Endothelial cell (in vitro differentiated cells): Measurements from ENCODE around the gene AFAP1L1. TPM values are rescaled to one million over a fixed set of nuclear protein-coding genes. Genes with fewer than 3 reads are reported as not detected.

Experiments
- DNase-seq: peaks from one replicate; pipeline ENCODE4 v3.0.0; 2021; ENCODE audit warnings: low spot score
- H3K27ac Mint-ChIP-seq: one replicate; pipeline ENCODE4 v1.8.0; 2021; ENCODE audit warnings: mixed read lengths, inconsistent platforms; ENCODE audit not compliant: unreplicated experiment
- H3K27me3 Mint-ChIP-seq: one replicate; pipeline ENCODE4 v1.8.0; 2021; ENCODE audit warnings: mild to moderate bottlenecking, moderate library complexity, mixed read lengths, inconsistent platforms; ENCODE audit not compliant: unreplicated experiment
- H3K36me3 Mint-ChIP-seq: one replicate; pipeline ENCODE4 v1.8.0; 2021; ENCODE audit warnings: mild to moderate bottlenecking, low read depth, mixed read lengths, inconsistent platforms; ENCODE audit not compliant: unreplicated experiment
- H3K4me1 Mint-ChIP-seq: one replicate; pipeline ENCODE4 v1.8.0; 2021; ENCODE audit warnings: mild to moderate bottlenecking, mixed read lengths, inconsistent platforms; ENCODE audit not compliant: unreplicated experiment
- H3K4me3 Mint-ChIP-seq: one replicate; pipeline ENCODE4 v1.8.0; 2021; ENCODE audit warnings: mild to moderate bottlenecking, mixed read lengths, inconsistent platforms; ENCODE audit not compliant: unreplicated experiment
- H3K9me3 Mint-ChIP-seq: one replicate; pipeline ENCODE4 v1.8.0; 2021; ENCODE audit warnings: mixed read lengths, inconsistent platforms; ENCODE audit not compliant: unreplicated experiment
- CTCF ChIP-seq: fragments of 200-600 bp; sonication (generic); IDR thresholded peaks from one replicate; pipeline ENCODE4 v1.5.0; 2021; ENCODE audit warnings: antibody characterized with exemption; ENCODE audit not compliant: unreplicated experiment
- total RNA-seq: library from RNA; stranded (reverse); fragmentation: NEBNext Ultra II Directional; extraction: Animal tissue kit (Norgen Biotek cat#: 25700); gene quantifications from one replicate; pipeline ENCODE4 v1.2.1, GENCODE V29; 2021; ENCODE audit not compliant: unreplicated experiment

Gene AFAP1L1
- total RNA-seq, 1 donor from 2014 or later, result 393 TPM

- no peak for DNase-seq
- Mint-ChIP-seq H3K27me3 (no peaks in the 10 kb centered on the region), H3K36me3 (no peaks in the 10 kb centered on the region), H3K9me3 (no peaks in the 10 kb centered on the region), H3K4me1 (peaks cover 36% of the 10 kb centered on the region), H3K27ac (no peak overlapping the region), H3K4me3 (no peak overlapping the region)
- no peak for TF ChIP-seq CTCF
These were observed 31.7 kb upstream of the AFAP1L1 start for GRCh38 chr5:149239917-149240316.

- peaks cover 36% of the 10 kb centered on the region for H3K4me1 Mint-ChIP-seq
- H3K9me3 Mint-ChIP-seq, result no peaks in the 10 kb centered on the region
- H3K27me3 Mint-ChIP-seq, result no peaks in the 10 kb centered on the region
- H3K4me3 Mint-ChIP-seq, result no peak overlapping the region
- no peak for DNase-seq
- H3K27ac Mint-ChIP-seq, result no peak overlapping the region
- TF ChIP-seq CTCF, result no peak
- no peaks in the 10 kb centered on the region for H3K36me3 Mint-ChIP-seq
These were observed 31.2 kb upstream of the AFAP1L1 start for GRCh38 chr5:149240354-149240998.

- H3K4me1 Mint-ChIP-seq, result peaks cover 29% of the 10 kb centered on the region
- peaks cover under 1% of the 10 kb centered on the region for H3K27me3 Mint-ChIP-seq
- H3K36me3 Mint-ChIP-seq, result no peaks in the 10 kb centered on the region
- no peak for TF ChIP-seq CTCF
- no peak overlapping the region for H3K27ac Mint-ChIP-seq
- no peak for DNase-seq
- H3K9me3 Mint-ChIP-seq, result no peaks in the 10 kb centered on the region
- H3K4me3 Mint-ChIP-seq, result no peak overlapping the region
These were observed 29.3 kb upstream of the AFAP1L1 start for GRCh38 chr5:149242339-149242738.

- DNase-seq, result no peak
- Mint-ChIP-seq H3K4me3 (no peak overlapping the region), H3K36me3 (no peaks in the 10 kb centered on the region), H3K27ac (no peak overlapping the region), H3K4me1 (peaks cover 2% of the 10 kb centered on the region), H3K27me3 (peaks cover 7% of the 10 kb centered on the region), H3K9me3 (no peaks in the 10 kb centered on the region)
- no peak for TF ChIP-seq CTCF
These were observed 24.8 kb upstream of the AFAP1L1 start for GRCh38 chr5:149246906-149247305.

GRCh38 chr5:149247726-149248125 lies 23.9 kb upstream of the AFAP1L1 start:
- Mint-ChIP-seq H3K9me3 (no peaks in the 10 kb centered on the region), H3K4me3 (no peak overlapping the region), H3K36me3 (no peaks in the 10 kb centered on the region), H3K27me3 (peaks cover 9% of the 10 kb centered on the region), H3K4me1 (peaks cover under 1% of the 10 kb centered on the region), H3K27ac (no peak overlapping the region)
- no peak for DNase-seq
- TF ChIP-seq CTCF, result no peak
